HCT116 (cell line): ENCODE results near the gene AKT3. TPM values are rescaled to one million over a fixed set of nuclear protein-coding genes. Genes with fewer than 3 reads are reported as not detected.

ENCODE experiments used
- ATAC-seq: fragments of 200-7000 bp; cut with Tn5 transposase; 2 replicates; pipeline ENCODE4 v1.9.1; 2020; ENCODE audit warnings: mild to moderate bottlenecking, moderate library complexity
- BruUV-seq: library from RNA; stranded (reverse); fragments of 400-500 nt; replicated peaks from 2 replicates; lab custom pipeline; 2021; lab: Mats Ljungman, UMichigan
- CTCF ChIA-PET: fragments of 300-600 bp; sonication (Branson Sonifier 250); formaldehyde crosslinking; loops from one replicate; lab custom pipeline; 2021; ENCODE audit warnings: antibody characterized with exemption; lab: Charles Lee
- POLR2A ChIA-PET: fragments of 300-600, 350-600 bp; sonication (Branson Sonifier 250); formaldehyde crosslinking; loops from one replicate; lab custom pipeline; 2021; ENCODE audit warnings: antibody characterized with exemption; lab: Charles Lee
- RAD21 ChIA-PET, 2 experiments: fragments of 300-600 bp; sonication (Branson Sonifier 250); formaldehyde crosslinking; loops; one replicate each; lab custom pipeline; 2023; ENCODE audit warnings: low total read pairs in 2 of 2; ENCODE audit not compliant: uncharacterized antibody in 2 of 2, unreplicated experiment in 2 of 2, low non-redundant PET in 1 of 2; lab: Charles Lee
- DNase-seq: peaks from one replicate; pipeline ENCODE4 v3.0.0-alpha.2; 2010; ENCODE audit warnings: low read depth, low spot score
- H2AFZ ChIP-seq: fragments of 200-600 bp; shearing (Covaris generic), sonication (generic); 2 replicates; pipeline ENCODE4 v1.6.1; 2017; ENCODE audit warnings: low read depth, mixed run types, mixed read lengths, antibody characterized with exemption, low read length; ENCODE audit not compliant: poor library complexity, severe bottlenecking
- H3K27ac ChIP-seq: 2 replicates; pipeline ENCODE4 v1.5.1; 2012; ENCODE audit warnings: low read depth, low read length
- H3K27me3 ChIP-seq: fragments of 200-600 bp; sonication (generic); 2 replicates; pipeline ENCODE4 v1.6.1; 2016; ENCODE audit warnings: mixed run types, low read length, mixed read lengths; ENCODE audit not compliant: insufficient read depth
- H3K36me3 ChIP-seq, 2 experiments: fragments of 200-500 bp in 1 of 2; fragments of 200-600 bp in 1 of 2; sonication (Bioruptor generic) in 1 of 2; sonication (generic) in 1 of 2; 2 replicates each; pipeline versions ENCODE4 v1.5.1 to v1.6.1; 2014 to 2016; ENCODE audit warnings: low read length in 2 of 2, inconsistent platforms in 1 of 2, mixed read lengths in 1 of 2, mixed run types in 1 of 2; ENCODE audit not compliant: insufficient read depth in 2 of 2, control insufficient read depth in 1 of 2
- H3K4me1 ChIP-seq, 2 experiments: fragments of 200-600 bp in 1 of 2; sonication (generic) in 1 of 2; 2 replicates each; pipeline versions ENCODE4 v1.5.1 to v1.6.1; 2012 to 2017; ENCODE audit warnings: low read length in 2 of 2, inconsistent platforms in 1 of 2, mild to moderate bottlenecking in 1 of 2, mixed read lengths in 1 of 2, mixed run types in 1 of 2, moderate library complexity in 1 of 2; ENCODE audit not compliant: insufficient read depth in 2 of 2, control insufficient read depth in 1 of 2
- H3K4me2 ChIP-seq: fragments of 200-600 bp; sonication (generic); 2 replicates; pipeline ENCODE4 v1.6.1; 2017; ENCODE audit warnings: mixed run types, low read length, mixed read lengths
- H3K4me3 ChIP-seq, 2 experiments: fragments of 200-600 bp in 1 of 2; sonication (generic) in 1 of 2; replicated peaks in 1 of 2; 2 replicates each; pipeline ENCODE4 v1.5.1; 2011 to 2016; ENCODE audit warnings: low read length in 2 of 2, control low read depth in 1 of 2, low read depth in 1 of 2, mild to moderate bottlenecking in 1 of 2, mixed read lengths in 1 of 2, mixed run types in 1 of 2
- H3K79me2 ChIP-seq: fragments of 200-600 bp; sonication (generic); 2 replicates; pipeline ENCODE4 v1.6.1; 2017; ENCODE audit warnings: mild to moderate bottlenecking, mixed run types, low read length, moderate library complexity, mixed read lengths; ENCODE audit not compliant: insufficient read depth
- H3K9ac ChIP-seq: fragments of 200-600 bp; sonication (generic); 2 replicates; pipeline ENCODE4 v1.6.1; 2016; ENCODE audit warnings: low read length, mixed read lengths
- H3K9me2 ChIP-seq: fragments of 200-600 bp; sonication (generic), shearing (Covaris generic); 2 replicates; pipeline ENCODE4 v1.6.1; 2017; ENCODE audit warnings: mixed run types, mild to moderate bottlenecking, moderate library complexity; ENCODE audit not compliant: insufficient read depth
- H3K9me3 ChIP-seq, 2 experiments: fragments of 200-500 bp in 1 of 2; fragments of 200-600 bp in 1 of 2; sonication (Bioruptor generic) in 1 of 2; sonication (generic) in 1 of 2; 2 replicates each; pipeline ENCODE4 v1.6.1; 2014 to 2017; ENCODE audit warnings: low read length in 2 of 2, mixed read lengths in 2 of 2, inconsistent platforms in 1 of 2, low read depth in 1 of 2, mild to moderate bottlenecking in 1 of 2, mixed run types in 1 of 2, moderate library complexity in 1 of 2; ENCODE audit not compliant: control insufficient read depth in 1 of 2, insufficient read depth in 1 of 2
- H4K20me1 ChIP-seq: fragments of 200-600 bp; sonication (generic), shearing (Covaris generic); 2 replicates; pipeline ENCODE4 v1.6.1; 2017; ENCODE audit warnings: mixed run types, mild to moderate bottlenecking, moderate library complexity; ENCODE audit not compliant: insufficient read depth
- ATF3 ChIP-seq: IDR thresholded peaks from 2 replicates; pipeline ENCODE4 v1.6.1; 2012
- CBX3 ChIP-seq: IDR thresholded peaks from 2 replicates; pipeline ENCODE4 v1.6.1; 2012; ENCODE audit warnings: low read depth
- CEBPB ChIP-seq: IDR thresholded peaks from 2 replicates; pipeline ENCODE4 v1.6.1; 2012; ENCODE audit warnings: low read depth
- EGR1 ChIP-seq: IDR thresholded peaks from 2 replicates; pipeline ENCODE4 v1.6.1; 2012; ENCODE audit warnings: low read depth
- ELF1 ChIP-seq: IDR thresholded peaks from 2 replicates; pipeline ENCODE4 v1.6.1; 2012; ENCODE audit warnings: low read depth, borderline replicate concordance
- EZH2 ChIP-seq: fragments of 200-600 bp; sonication (generic); IDR thresholded peaks from 2 replicates; pipeline ENCODE4 v1.6.1; 2017; ENCODE audit warnings: antibody characterized with exemption, mixed run types
- EZH2phosphoT487 ChIP-seq: fragments of 200-600 bp; IDR thresholded peaks from 2 replicates; pipeline ENCODE4 v1.6.1; 2018; ENCODE audit warnings: antibody characterized with exemption, borderline replicate concordance
- JUND ChIP-seq: IDR thresholded peaks from 2 replicates; pipeline ENCODE4 v1.6.1; 2012
- MAX ChIP-seq: IDR thresholded peaks from 2 replicates; pipeline ENCODE4 v1.6.1; 2012
- POLR2A ChIP-seq: IDR thresholded peaks from 2 replicates; pipeline ENCODE4 v1.7.0; 2011; ENCODE audit warnings: borderline replicate concordance; ENCODE audit not compliant: insufficient read depth, insufficient read length; ENCODE audit errors: extremely low read depth
- POLR2AphosphoS5 ChIP-seq: IDR thresholded peaks from 2 replicates; pipeline ENCODE4 v1.6.1; 2011; ENCODE audit warnings: mild to moderate bottlenecking, low read depth, low read length, moderate library complexity
- RAD21 ChIP-seq: IDR thresholded peaks from 2 replicates; pipeline ENCODE4 v1.6.1; 2012; ENCODE audit warnings: low read depth, mild to moderate bottlenecking
- REST ChIP-seq: IDR thresholded peaks from 2 replicates; pipeline ENCODE4 v1.6.1; 2012; ENCODE audit warnings: low read depth
- SIN3A ChIP-seq: IDR thresholded peaks from 2 replicates; pipeline ENCODE4 v1.6.1; 2012; ENCODE audit warnings: low read depth
- SP1 ChIP-seq: IDR thresholded peaks from 2 replicates; pipeline ENCODE4 v1.6.1; 2012; ENCODE audit warnings: low read depth
- SRF ChIP-seq: IDR thresholded peaks from 2 replicates; pipeline ENCODE4 v1.6.1; 2012; ENCODE audit warnings: low read depth
- YY1 ChIP-seq: IDR thresholded peaks from 2 replicates; pipeline ENCODE4 v1.6.1; 2011; ENCODE audit warnings: low read length, low read depth, moderate library complexity, mild to moderate bottlenecking; ENCODE audit not compliant: insufficient replicate concordance; ENCODE audit errors: extremely low read depth
- ZBTB33 ChIP-seq: IDR thresholded peaks from 2 replicates; pipeline ENCODE4 v1.6.1; 2011; ENCODE audit warnings: mild to moderate bottlenecking, low read length, moderate library complexity; ENCODE audit not compliant: insufficient replicate concordance; ENCODE audit errors: extremely low read depth
- ZFX ChIP-seq: fragments of 450-650 bp; IDR thresholded peaks from 2 replicates; pipeline ENCODE4 v1.6.1; 2017
- intact Hi-C: fragments of 100-400 bp; cut with micrococcal nuclease; formaldehyde crosslinking; loops from 2 replicates; pipeline ENCODE4 v1.10.0; 2022
- total RNA-seq: library from RNA; stranded (reverse); gene quantifications from one replicate; pipeline ENCODE4 v1.2.1, GENCODE V29; 2021; ENCODE audit not compliant: unreplicated experiment

The AKT3 gene
- total RNA-seq, 1 experiment from 2014 or later = 0.49 TPM

GRCh38 chr1:243845888-243846287 is 4.2 kb downstream of the AKT3 start:
- no TSS peak for BruUV-seq
- no peak overlapping the region for H3K9ac ChIP-seq
- H2AFZ ChIP-seq = no peak overlapping the region
- H3K27me3 ChIP-seq = peaks cover 25% of the 10 kb centered on the region
- H3K4me1 ChIP-seq = no peaks in the 10 kb centered on the region
- no peaks in the 10 kb centered on the region for H3K36me3 ChIP-seq
- no peak overlapping the region for H3K4me2 ChIP-seq
- no peaks in the 10 kb centered on the region for H3K79me2 ChIP-seq
- ChIA-PET RAD21 (no interaction called here), CTCF (no interaction called here), POLR2A (interaction anchor here (0.7 kb wide), 1 partner anchor 83 kb away, joined by 4 read pairs; no protein-coding TSS in a partner anchor)
- H4K20me1 ChIP-seq = no peaks in the 10 kb centered on the region; the same call in 1 of the 2 replicates
- TF ChIP-seq ELF1 = no peak
- TF ChIP-seq MAX = no peak
- no peak for TF ChIP-seq SIN3A
- TF ChIP-seq ZBTB33 = no peak
- no peak for TF ChIP-seq RAD21
- no peak for TF ChIP-seq ZFX
- TF ChIP-seq POLR2AphosphoS5 = no peak
- TF ChIP-seq EGR1 = no peak
- no peak for TF ChIP-seq SP1
- no peak for TF ChIP-seq SRF
- TF ChIP-seq POLR2A = no peak
- no peak for TF ChIP-seq CBX3
- TF ChIP-seq REST = no peak
- TF ChIP-seq EZH2phosphoT487 = no peak
- TF ChIP-seq YY1 = no peak
- TF ChIP-seq JUND = no peak
- no peak for TF ChIP-seq EZH2
- TF ChIP-seq ATF3 = no peak
- TF ChIP-seq CEBPB = no peak
- intact Hi-C loops = loop anchor here (5.0 kb wide), 1 partner anchor 426 kb away; no protein-coding TSS in a partner anchor
- no peaks in the 10 kb centered on the region for H3K9me3 ChIP-seq
- H3K4me3 ChIP-seq = no peak overlapping the region
- H3K9me2 ChIP-seq = no peaks in the 10 kb centered on the region
- DNase-seq = no peak
- no peak for ATAC-seq
- H3K27ac ChIP-seq = no peak overlapping the region
